ENCODE data around the gene ZIC4. TPM values are rescaled to one million over a fixed set of nuclear protein-coding genes. Genes with fewer than 3 reads are reported as not detected.
A peak's percentile ranks its signal among the peaks of the same experiment; 100 is the strongest.

ZIC4 gene
- total and polyA plus RNA-seq, 7 experiments from 2014 or later: not detected

- H3K4me1 ChIP-seq (ENCODE audit: control insufficient read depth in 2 of 2, insufficient read depth in 2 of 2, low read length in 2 of 2): no peaks in the 10 kb centered on the region
- no peaks in the 10 kb centered on the region for H3K36me3 ChIP-seq (ENCODE audit: control insufficient read depth in 2 of 3, insufficient read depth in 3 of 3, low read length in 3 of 3)
- Mint-ChIP-seq H3K27ac (peak overlapping the region in 1 of 9 donors; percentile 61), H3K27me3 (peaks cover 55 to 72% (median 61%) of the 10 kb centered on the region in 5 donors), H3K36me3 (peaks cover 2 to 20% (median 3%) of the 10 kb centered on the region in 5 donors), H3K4me1 (peaks cover 0 to 8% (median 5%) of the 10 kb centered on the region in 7 donors), H3K4me3 (peak overlapping the region in 1 of 10 donors; percentile 16), H3K9me3 (peaks cover 2 to 47% (median 13%) of the 10 kb centered on the region in 11 donors)
- DNase-seq (no peak), ATAC-seq (no peak)
- H3K9me3 ChIP-seq (ENCODE audit: control insufficient read depth in 2 of 3, low read length in 3 of 3): no peaks in the 10 kb centered on the region
- H3K27ac ChIP-seq (ENCODE audit: low read depth, low read length): no peak overlapping the region
- ChIA-PET POLR2A (no interaction called here), CTCF (no interaction called here)
- H3K4me3 ChIP-seq (ENCODE audit: low read length): no peak overlapping the region
- intact Hi-C loops (cut with micrococcal nuclease): loop anchor here in 1 of 2 donors (1.0 to 2.0 kb wide), 2 partner anchors 10 to 34 kb away; no protein-coding TSS in a partner anchor
- H3K27me3 ChIP-seq (ENCODE audit: control insufficient read depth in 2 of 2, insufficient read depth in 2 of 2, low read length in 2 of 2): peaks cover 0 to 21% of the 10 kb centered on the region in 2 donors
These were observed 16.5 kb upstream of the ZIC4 start for GRCh38 chr3:147422601-147423536.

GRCh38 chr3:147422196-147422595 lies 15.9 kb upstream of the ZIC4 start:
- H3K27me3 Mint-ChIP-seq: peaks cover 58 to 76% (median 67%) of the 10 kb centered on the region in 5 donors
- POLR2A ChIA-PET: no interaction called here
- Histone ChIP-seq H3K27ac (ENCODE audit: low read depth, low read length) (no peak overlapping the region), H3K9me3 (ENCODE audit: control insufficient read depth in 2 of 3, low read length in 3 of 3) (no peaks in the 10 kb centered on the region), H3K27me3 (ENCODE audit: control insufficient read depth in 2 of 2, insufficient read depth in 2 of 2, low read length in 2 of 2) (peaks cover 0 to 23% of the 10 kb centered on the region in 2 donors), H3K4me1 (ENCODE audit: control insufficient read depth in 2 of 2, insufficient read depth in 2 of 2, low read length in 2 of 2) (no peaks in the 10 kb centered on the region), H3K4me3 (ENCODE audit: low read length) (no peak overlapping the region), H3K36me3 (ENCODE audit: control insufficient read depth in 2 of 3, insufficient read depth in 3 of 3, low read length in 3 of 3) (no peaks in the 10 kb centered on the region)
- DNase-seq: no peak
- peaks cover 2 to 23% (median 3%) of the 10 kb centered on the region in 5 donors for H3K36me3 Mint-ChIP-seq
- peak overlapping the region in 1 of 9 donors; percentile 61 for H3K27ac Mint-ChIP-seq
- peaks cover 0 to 8% (median 5%) of the 10 kb centered on the region in 7 donors for H3K4me1 Mint-ChIP-seq
- intact Hi-C loops (cut with micrococcal nuclease): loop anchor here in 1 of 2 donors (1.0 to 2.0 kb wide), 2 partner anchors 9 to 33 kb away; no protein-coding TSS in a partner anchor
- CTCF ChIA-PET: no interaction called here
- H3K9me3 Mint-ChIP-seq: peaks cover 2 to 49% (median 13%) of the 10 kb centered on the region in 11 donors
- ATAC-seq: no peak
- no peak overlapping the region for H3K4me3 Mint-ChIP-seq

- H3K27ac Mint-ChIP-seq: peak overlapping the region in 1 of 9 donors; percentile 33
- peaks cover 2 to 23% (median 3%) of the 10 kb centered on the region in 5 donors for H3K36me3 Mint-ChIP-seq
- Histone ChIP-seq H3K4me1 (ENCODE audit: control insufficient read depth in 2 of 2, insufficient read depth in 2 of 2, low read length in 2 of 2) (no peaks in the 10 kb centered on the region), H3K27me3 (ENCODE audit: control insufficient read depth in 2 of 2, insufficient read depth in 2 of 2, low read length in 2 of 2) (peaks cover 0 to 23% of the 10 kb centered on the region in 2 donors), H3K27ac (ENCODE audit: low read depth, low read length) (no peak overlapping the region), H3K36me3 (ENCODE audit: control insufficient read depth in 2 of 3, insufficient read depth in 3 of 3, low read length in 3 of 3) (no peaks in the 10 kb centered on the region), H3K4me3 (ENCODE audit: low read length) (no peak overlapping the region), H3K9me3 (ENCODE audit: control insufficient read depth in 2 of 3, low read length in 3 of 3) (no peaks in the 10 kb centered on the region)
- H3K9me3 Mint-ChIP-seq: peaks cover 2 to 51% (median 13%) of the 10 kb centered on the region in 11 donors
- no peak overlapping the region for H3K4me3 Mint-ChIP-seq
- peaks cover 0 to 8% (median 5%) of the 10 kb centered on the region in 7 donors for H3K4me1 Mint-ChIP-seq
- ChIA-PET POLR2A (no interaction called here), CTCF (no interaction called here)
- intact Hi-C loops (cut with micrococcal nuclease): no loop called here
- DNase-seq (peak in 1 of 9 donors; percentile 20), ATAC-seq (no peak)
- H3K27me3 Mint-ChIP-seq: peaks cover 66 to 82% (median 74%) of the 10 kb centered on the region in 5 donors
These were observed 15.0 kb upstream of the ZIC4 start for GRCh38 chr3:147421184-147421912.

- peaks cover 72 to 87% (median 81%) of the 10 kb centered on the region in 5 donors for H3K27me3 Mint-ChIP-seq
- H3K9me3 ChIP-seq (ENCODE audit: control insufficient read depth in 2 of 3, low read length in 3 of 3): no peaks in the 10 kb centered on the region
- no peak overlapping the region for H3K4me3 Mint-ChIP-seq
- peaks cover 2 to 23% (median 3%) of the 10 kb centered on the region in 5 donors for H3K36me3 Mint-ChIP-seq
- H3K27me3 ChIP-seq (ENCODE audit: control insufficient read depth in 2 of 2, insufficient read depth in 2 of 2, low read length in 2 of 2): peaks cover 0 to 23% of the 10 kb centered on the region in 2 donors
- no peak overlapping the region for H3K4me3 ChIP-seq (ENCODE audit: low read length)
- no peaks in the 10 kb centered on the region for H3K4me1 ChIP-seq (ENCODE audit: control insufficient read depth in 2 of 2, insufficient read depth in 2 of 2, low read length in 2 of 2)
- ATAC-seq (no peak), DNase-seq (no peak)
- peaks cover 0 to 8% (median 5%) of the 10 kb centered on the region in 7 donors for H3K4me1 Mint-ChIP-seq
- H3K27ac Mint-ChIP-seq: no peak overlapping the region
- peaks cover 2 to 59% (median 13%) of the 10 kb centered on the region in 11 donors for H3K9me3 Mint-ChIP-seq
- no peak overlapping the region for H3K27ac ChIP-seq (ENCODE audit: low read depth, low read length)
- CTCF ChIA-PET: no interaction called here
- no peaks in the 10 kb centered on the region for H3K36me3 ChIP-seq (ENCODE audit: control insufficient read depth in 2 of 3, insufficient read depth in 3 of 3, low read length in 3 of 3)
- intact Hi-C loops (cut with micrococcal nuclease): no loop called here
- POLR2A ChIA-PET: no interaction called here
These were observed 14.2 kb upstream of the ZIC4 start for GRCh38 chr3:147420353-147421183.

GRCh38 chr3:147419781-147420224 lies 13.5 kb upstream of the ZIC4 start:
- ATAC-seq: no peak
- H3K36me3 Mint-ChIP-seq: peaks cover 2 to 23% (median 3%) of the 10 kb centered on the region in 5 donors
- H3K4me1 Mint-ChIP-seq: peaks cover 0 to 8% (median 5%) of the 10 kb centered on the region in 7 donors
- ChIA-PET CTCF (no interaction called here), POLR2A (no interaction called here)
- Histone ChIP-seq H3K9me3 (ENCODE audit: control insufficient read depth in 2 of 3, low read length in 3 of 3) (no peaks in the 10 kb centered on the region), H3K4me3 (ENCODE audit: low read length) (no peak overlapping the region), H3K4me1 (ENCODE audit: control insufficient read depth in 2 of 2, insufficient read depth in 2 of 2, low read length in 2 of 2) (no peaks in the 10 kb centered on the region), H3K36me3 (ENCODE audit: control insufficient read depth in 2 of 3, insufficient read depth in 3 of 3, low read length in 3 of 3) (no peaks in the 10 kb centered on the region), H3K27me3 (ENCODE audit: control insufficient read depth in 2 of 2, insufficient read depth in 2 of 2, low read length in 2 of 2) (peaks cover 0 to 24% of the 10 kb centered on the region in 2 donors), H3K27ac (ENCODE audit: low read depth, low read length) (no peak overlapping the region)
- DNase-seq: no peak
- peak overlapping the region in 1 of 10 donors; percentile 31 for H3K4me3 Mint-ChIP-seq
- peak overlapping the region in 1 of 9 donors; percentile 33 for H3K27ac Mint-ChIP-seq
- intact Hi-C loops (cut with micrococcal nuclease): loop anchor here in 1 of 2 donors (5.0 kb wide), 1 partner anchor 43 kb away; no protein-coding TSS in a partner anchor
- H3K9me3 Mint-ChIP-seq: peaks cover 2 to 62% (median 15%) of the 10 kb centered on the region in 11 donors
- peaks cover 79 to 87% (median 81%) of the 10 kb centered on the region in 5 donors for H3K27me3 Mint-ChIP-seq

Measured in naive thymus-derived CD4-positive, alpha-beta T cell (primary cell).